NCI-H748 (cell line): ENCODE data around the gene GOLIM4.
"Not testable (repeated sequence)": the region's sequence is repeated elsewhere in the genome, so short reads cannot be mapped to it uniquely, and the experiment has no call there.

Source experiments
- DNase-seq: peaks from one replicate; lab custom pipeline; 2025; ENCODE audit not compliant: unreplicated experiment; lab: John Stamatoyannopoulos, UW

GOLIM4 gene

GRCh38 chr3:168080022-168080421 lies 15.7 kb downstream of the GOLIM4 start:
- DNase-seq: no peak

DNA sequence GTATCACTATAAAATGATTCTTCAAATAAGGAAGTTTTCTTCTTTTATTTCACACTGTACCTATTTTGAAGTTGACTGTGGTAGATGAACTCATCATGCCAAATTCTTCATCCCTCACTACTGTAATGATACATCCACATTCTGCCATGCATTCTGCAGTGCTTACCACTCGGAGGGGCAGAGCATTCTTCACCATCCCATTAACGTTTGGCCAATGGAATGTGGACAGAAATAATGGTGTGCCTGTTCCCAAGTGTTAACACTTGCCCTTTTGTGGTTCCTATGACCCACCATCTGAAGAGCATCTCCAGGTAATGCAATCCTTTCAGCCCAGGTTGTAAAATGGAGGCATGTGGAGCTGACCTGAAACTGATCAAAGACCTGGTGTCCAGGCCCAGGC lies 18.6 kb downstream of the GOLIM4 start:
- DNase-seq: no peak

- DNase-seq: no peak
Observed at GRCh38 chr3:168073842-168074605, 21.7 kb downstream of the GOLIM4 start.

GRCh38 chr3:168072323-168072650 lies 23.4 kb downstream of the GOLIM4 start:
- DNase-seq: no peak

DNA sequence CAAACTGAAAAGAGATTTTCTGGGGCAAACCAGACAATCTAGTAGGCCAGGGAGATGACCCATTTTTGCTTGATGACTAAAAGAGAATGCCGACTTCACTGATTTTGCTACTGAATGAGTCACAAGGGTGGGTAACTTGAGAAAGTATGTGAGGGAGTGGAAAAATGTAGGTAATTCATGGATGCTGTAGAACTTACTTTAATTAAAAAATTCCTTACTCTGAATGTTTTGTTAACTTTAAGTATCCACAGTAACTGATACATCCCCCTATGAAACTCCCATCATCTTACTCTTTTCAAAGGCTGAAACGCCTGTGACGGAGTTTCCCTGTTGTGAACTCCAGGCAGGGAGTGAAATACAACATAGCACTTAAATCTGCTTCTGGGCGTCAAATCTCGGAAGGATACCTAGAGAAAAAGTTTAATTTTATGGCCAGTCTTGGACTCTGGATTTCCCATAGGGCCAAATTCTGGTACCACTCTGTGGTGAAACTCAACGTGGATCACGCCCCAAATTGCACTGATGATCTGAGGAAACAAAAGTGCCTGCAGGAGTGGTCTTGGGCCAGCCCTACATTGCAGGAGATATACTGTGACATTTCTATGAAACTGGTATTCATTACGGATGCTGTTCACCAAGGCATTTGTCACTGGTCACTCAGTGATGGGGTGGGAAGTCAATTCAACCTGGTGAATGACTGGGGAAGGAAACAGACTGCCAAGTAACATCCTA lies 24.0 kb downstream of the GOLIM4 start:
- no peak for DNase-seq

DNA sequence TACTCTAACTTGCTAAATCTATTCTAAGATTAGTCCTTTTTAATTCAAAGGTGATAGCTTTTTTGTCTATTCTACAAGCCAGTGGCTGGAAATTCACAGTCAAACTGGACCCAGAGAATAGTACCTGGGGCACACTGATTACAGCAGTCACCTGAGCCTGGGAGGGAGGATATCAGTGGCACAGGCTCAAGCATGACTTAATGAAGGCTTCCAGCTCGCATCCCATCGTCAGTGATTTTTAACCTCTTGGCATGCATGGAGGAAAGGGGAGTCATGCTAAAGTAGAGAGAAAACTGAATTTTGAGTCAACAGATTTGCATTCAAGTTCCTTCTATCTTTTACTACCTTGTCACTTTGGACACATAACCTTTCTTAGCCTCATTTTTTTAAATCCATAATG lies 24.8 kb downstream of the GOLIM4 start:
- no peak for DNase-seq

GRCh38 chr3:168068346-168068745 lies 27.4 kb downstream of the GOLIM4 start:
- no peak for DNase-seq

DNA sequence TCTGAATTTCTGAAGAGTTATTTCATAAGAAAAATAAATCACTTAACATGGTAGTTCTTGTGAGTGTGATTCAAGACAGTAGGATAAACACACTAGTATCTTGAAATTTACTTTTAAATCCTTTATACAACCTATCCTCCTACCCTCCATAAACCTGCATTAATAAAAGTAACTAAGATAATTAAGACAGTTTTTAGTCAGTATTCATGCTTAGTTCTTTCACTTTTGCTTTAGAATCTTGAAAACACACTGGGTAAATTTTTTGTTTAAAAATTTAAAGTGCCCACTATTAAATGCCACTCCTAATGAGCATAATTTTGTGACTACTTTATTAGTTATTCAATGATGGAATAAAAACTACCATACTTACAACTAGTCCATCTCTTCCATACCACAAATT lies 28.8 kb downstream of the GOLIM4 start:
- DNase-seq: no peak

DNA sequence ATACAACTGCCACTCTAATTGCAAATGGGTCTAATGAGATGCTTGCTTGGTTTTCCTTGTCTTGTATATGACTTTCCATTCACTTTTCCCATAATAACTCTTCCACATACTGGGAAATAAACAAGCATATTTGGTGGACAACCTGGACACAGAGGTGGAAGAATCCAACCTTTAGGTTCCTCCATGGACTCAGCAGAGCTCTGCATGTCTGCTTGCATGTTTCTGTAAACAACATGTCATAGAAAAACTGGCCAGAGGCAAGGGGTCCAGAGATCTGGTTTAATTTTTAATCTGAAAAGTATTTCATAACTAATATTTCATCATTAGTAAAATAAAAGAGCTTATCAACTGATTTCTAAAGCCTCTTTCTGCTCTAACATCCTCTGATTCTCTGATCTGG lies 30.2 kb downstream of the GOLIM4 start:
- DNase-seq: no peak

DNA sequence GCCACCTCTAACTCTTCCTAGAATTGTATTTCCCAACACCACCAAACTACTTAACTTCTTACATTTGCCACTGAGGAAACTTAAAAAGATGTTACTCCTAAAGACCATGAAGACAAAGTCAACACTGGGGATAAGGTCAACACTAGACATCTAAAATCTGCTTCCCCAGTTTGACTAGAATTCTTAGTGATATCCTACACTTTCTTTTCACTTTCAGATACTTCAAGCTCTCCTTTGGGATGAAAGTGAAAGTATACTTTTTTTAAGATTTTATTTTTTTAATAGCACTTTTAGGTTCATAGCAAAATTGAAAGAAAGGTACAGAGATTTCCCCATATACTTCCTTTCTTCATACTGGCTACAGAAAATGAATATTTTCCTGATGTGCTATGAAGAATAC lies 32.6 kb downstream of the GOLIM4 start:
- no peak for DNase-seq

GRCh38 chr3:168062679-168063078 lies 33.0 kb downstream of the GOLIM4 start:
- DNase-seq: no peak

- no peak for DNase-seq
Observed at GRCh38 chr3:168061332-168061996, 34.3 kb downstream of the GOLIM4 start.

DNA sequence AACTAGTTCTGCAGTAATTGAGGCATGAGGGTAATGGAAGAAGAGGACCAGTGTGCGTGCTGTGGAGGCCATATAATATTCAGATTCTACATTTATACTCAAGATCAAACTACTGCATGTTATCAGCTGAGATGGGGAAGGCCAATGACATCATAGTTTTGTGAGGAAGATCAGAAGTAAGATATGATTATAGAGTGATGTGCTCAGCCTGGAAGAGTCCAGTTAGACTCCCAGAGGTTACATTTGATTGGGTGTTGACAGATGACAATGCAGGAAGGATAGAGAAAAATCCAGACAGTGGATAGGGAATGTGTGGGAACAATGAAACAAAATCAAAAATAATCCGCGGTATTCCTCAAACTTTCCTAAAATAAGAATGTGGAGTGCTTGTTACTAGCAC lies 35.4 kb downstream of the GOLIM4 start:
- DNase-seq: no peak

GRCh38 chr3:168058481-168058880 lies 37.2 kb downstream of the GOLIM4 start:
- DNase-seq: no peak

DNA sequence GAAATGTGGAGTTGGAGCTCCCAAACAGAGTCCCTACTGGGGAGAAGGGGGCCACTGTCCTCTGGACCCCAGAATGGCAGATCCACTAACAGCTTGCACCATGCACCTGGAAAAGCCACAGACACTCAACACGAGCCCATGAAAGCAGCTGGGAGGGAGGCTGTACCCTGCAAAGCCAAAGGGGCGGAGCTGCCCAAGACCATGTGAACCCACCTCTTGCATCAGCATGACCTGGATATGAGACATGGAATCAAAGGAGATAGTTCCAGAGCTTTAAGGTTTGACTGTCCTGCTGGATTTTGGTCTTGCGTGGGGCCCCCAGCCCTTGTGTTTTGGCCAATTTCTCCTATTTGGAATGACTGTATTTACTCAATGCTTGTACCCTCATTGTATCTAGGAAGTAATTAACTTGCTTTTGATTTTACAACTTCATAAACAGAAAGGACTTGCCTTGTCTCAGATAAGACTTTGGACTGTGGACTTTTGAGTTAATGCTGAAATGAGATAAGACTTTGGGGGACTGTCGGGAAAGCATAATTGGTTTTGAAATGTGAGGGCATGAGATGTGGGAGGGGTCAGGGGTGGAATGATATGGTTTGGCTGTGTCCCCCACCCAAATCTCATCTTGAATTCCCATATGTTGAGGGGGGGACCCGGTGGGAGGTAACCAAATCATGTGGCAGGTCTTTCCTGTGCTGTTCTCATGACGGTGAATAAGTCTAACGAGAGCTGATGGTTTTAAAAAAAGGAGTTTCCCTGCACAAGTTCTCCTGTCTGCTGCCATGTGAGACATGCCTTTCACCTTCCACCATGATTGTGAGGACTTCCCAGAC lies 39.1 kb downstream of the GOLIM4 start:
- not testable (repeated sequence) for DNase-seq

GRCh38 chr3:168054447-168054846 lies 41.3 kb downstream of the GOLIM4 start:
- no peak for DNase-seq

- no peak for DNase-seq
Observed at GRCh38 chr3:168053115-168053514, 42.6 kb downstream of the GOLIM4 start.

GRCh38 chr3:168052515-168052914 lies 43.2 kb downstream of the GOLIM4 start:
- DNase-seq: no peak

GRCh38 chr3:168051531-168052471 lies 43.9 kb downstream of the GOLIM4 start:
- no peak for DNase-seq

DNA sequence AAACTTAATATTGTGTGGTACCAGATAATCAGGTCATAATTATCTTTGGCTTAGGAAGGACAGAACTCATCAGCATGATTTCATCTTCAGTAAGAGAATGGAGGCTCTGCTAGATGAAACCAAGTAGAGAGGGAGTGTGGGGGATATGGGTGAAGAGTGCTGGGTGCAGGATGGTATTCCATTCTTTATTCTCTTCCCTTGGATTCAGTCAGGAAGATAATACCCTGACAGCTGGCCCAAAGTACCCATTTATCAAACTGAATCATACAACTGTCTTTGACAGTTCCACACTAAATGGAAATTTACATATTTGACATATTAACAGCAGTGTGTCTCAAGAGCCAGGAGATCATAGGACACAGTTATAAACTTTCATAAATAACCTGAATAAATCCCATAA lies 44.7 kb downstream of the GOLIM4 start:
- no peak for DNase-seq
